22Rv1 (cell line): ENCODE data around the gene FBXL4.

Source experiments
- ZFX ChIP-seq: fragments of 450-650 bp; IDR thresholded peaks from 2 replicates; pipeline ENCODE4 v1.6.1; 2017; ENCODE audit warnings: antibody characterized with exemption, borderline replicate concordance
- TF ChIP-seq, protein P1 (sequence below): fragments of 450-650 bp; IDR thresholded peaks from 2 replicates; pipeline ENCODE4 v1.5.1; 2017; ENCODE audit warnings: mild to moderate bottlenecking

DNA sequence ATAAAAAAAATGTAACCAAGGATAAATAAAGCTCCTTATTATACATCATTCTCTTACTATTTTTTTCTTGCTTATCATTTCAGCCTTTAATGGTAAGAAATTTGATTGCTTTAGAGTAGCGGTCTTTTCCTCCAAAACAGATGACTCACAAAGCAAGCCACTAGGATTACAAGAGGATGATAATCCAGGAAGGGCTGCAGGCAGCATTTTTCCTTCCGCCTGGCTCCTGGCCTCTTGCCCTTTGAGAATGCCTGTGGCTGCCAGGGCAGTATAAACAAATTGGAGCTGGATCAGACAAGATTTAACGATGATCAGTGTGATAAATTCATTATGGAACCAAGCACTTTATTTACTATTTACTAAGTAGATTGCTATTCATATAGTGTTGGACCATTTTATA is 9.7 kb upstream of the FBXL4 start:
- TF ChIP-seq, protein P1, sequence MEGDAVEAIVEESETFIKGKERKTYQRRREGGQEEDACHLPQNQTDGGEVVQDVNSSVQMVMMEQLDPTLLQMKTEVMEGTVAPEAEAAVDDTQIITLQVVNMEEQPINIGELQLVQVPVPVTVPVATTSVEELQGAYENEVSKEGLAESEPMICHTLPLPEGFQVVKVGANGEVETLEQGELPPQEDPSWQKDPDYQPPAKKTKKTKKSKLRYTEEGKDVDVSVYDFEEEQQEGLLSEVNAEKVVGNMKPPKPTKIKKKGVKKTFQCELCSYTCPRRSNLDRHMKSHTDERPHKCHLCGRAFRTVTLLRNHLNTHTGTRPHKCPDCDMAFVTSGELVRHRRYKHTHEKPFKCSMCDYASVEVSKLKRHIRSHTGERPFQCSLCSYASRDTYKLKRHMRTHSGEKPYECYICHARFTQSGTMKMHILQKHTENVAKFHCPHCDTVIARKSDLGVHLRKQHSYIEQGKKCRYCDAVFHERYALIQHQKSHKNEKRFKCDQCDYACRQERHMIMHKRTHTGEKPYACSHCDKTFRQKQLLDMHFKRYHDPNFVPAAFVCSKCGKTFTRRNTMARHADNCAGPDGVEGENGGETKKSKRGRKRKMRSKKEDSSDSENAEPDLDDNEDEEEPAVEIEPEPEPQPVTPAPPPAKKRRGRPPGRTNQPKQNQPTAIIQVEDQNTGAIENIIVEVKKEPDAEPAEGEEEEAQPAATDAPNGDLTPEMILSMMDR, result no peak
- TF ChIP-seq ZFX, result no peak
